ENCODE data around the gene NAALADL2. TPM values are rescaled to one million over a fixed set of nuclear protein-coding genes. Genes with fewer than 3 reads are reported as not detected.
"Not testable (repeated sequence)": the region's sequence is repeated elsewhere in the genome, so short reads cannot be mapped to it uniquely, and the experiment has no call there.

The NAALADL2 gene
- total RNA-seq, 1 donor from 2014 or later = 5.9 TPM

DNA sequence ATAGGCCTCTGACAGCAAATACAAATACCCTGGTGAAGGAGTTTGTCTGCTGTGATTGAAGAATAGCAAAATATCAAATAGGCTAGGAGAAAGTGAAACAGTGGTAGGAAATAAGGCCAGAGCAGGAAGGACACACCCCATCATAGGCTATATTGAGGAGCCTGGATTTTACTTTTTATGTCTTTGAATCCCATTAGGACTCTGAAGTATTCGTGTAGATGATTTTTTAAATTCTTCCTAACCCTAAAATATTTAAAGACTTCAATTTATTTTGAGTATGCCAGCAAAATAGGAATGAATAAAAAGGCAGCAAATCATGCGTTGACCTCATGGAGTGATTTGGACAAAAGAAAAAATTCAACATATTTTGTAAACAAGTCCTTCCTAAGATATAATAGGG lies 562.8 kb downstream of the NAALADL2 start:
- Histone ChIP-seq H3K27me3 (no peaks in the 10 kb centered on the region), H3K27ac (no peak overlapping the region), H3K36me3 (no peaks in the 10 kb centered on the region), H3K4me1 (peaks cover 0 to 4% of the 10 kb centered on the region in 2 donors), H3K4me3 (no peak overlapping the region), H3K9me3 (no peaks in the 10 kb centered on the region)
- TF ChIP-seq, protein P1, sequence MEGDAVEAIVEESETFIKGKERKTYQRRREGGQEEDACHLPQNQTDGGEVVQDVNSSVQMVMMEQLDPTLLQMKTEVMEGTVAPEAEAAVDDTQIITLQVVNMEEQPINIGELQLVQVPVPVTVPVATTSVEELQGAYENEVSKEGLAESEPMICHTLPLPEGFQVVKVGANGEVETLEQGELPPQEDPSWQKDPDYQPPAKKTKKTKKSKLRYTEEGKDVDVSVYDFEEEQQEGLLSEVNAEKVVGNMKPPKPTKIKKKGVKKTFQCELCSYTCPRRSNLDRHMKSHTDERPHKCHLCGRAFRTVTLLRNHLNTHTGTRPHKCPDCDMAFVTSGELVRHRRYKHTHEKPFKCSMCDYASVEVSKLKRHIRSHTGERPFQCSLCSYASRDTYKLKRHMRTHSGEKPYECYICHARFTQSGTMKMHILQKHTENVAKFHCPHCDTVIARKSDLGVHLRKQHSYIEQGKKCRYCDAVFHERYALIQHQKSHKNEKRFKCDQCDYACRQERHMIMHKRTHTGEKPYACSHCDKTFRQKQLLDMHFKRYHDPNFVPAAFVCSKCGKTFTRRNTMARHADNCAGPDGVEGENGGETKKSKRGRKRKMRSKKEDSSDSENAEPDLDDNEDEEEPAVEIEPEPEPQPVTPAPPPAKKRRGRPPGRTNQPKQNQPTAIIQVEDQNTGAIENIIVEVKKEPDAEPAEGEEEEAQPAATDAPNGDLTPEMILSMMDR (IDR thresholded peaks at IDR 0.05) = no peak
- DNase-seq (ENCODE audit: low spot score in 2 of 2) = no peak
- intact Hi-C loops (cut with DNase I) = no loop called here

DNA sequence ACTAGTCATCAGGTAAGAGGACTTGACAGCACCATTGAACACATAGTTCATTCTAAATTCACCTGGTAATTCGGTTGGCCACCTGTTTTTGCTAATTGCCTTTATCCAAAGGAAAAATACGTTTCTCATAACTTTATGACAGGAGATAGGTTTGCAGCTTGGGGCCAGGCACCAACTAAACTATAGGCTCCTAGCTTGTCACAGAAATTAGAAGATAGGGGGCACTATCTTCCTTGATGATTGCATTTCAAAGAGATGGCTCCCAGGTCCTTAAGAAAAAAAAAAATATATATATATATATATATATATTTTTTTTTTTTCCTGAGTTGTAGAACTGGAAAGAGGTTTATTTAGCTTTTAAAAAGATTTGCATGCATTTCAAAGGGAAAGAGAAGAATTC lies 563.6 kb downstream of the NAALADL2 start:
- intact Hi-C loops (cut with DNase I) = no loop called here
- DNase-seq (ENCODE audit: low spot score in 2 of 2) = no peak
- H3K4me3 ChIP-seq = no peak overlapping the region
- H3K27ac ChIP-seq = no peak overlapping the region
- no peaks in the 10 kb centered on the region for H3K36me3 ChIP-seq
- H3K4me1 ChIP-seq = peaks cover 0 to 4% of the 10 kb centered on the region in 2 donors
- TF ChIP-seq, protein P1 (IDR thresholded peaks at IDR 0.05) = no peak
- no peaks in the 10 kb centered on the region for H3K27me3 ChIP-seq
- H3K9me3 ChIP-seq = no peaks in the 10 kb centered on the region

DNA sequence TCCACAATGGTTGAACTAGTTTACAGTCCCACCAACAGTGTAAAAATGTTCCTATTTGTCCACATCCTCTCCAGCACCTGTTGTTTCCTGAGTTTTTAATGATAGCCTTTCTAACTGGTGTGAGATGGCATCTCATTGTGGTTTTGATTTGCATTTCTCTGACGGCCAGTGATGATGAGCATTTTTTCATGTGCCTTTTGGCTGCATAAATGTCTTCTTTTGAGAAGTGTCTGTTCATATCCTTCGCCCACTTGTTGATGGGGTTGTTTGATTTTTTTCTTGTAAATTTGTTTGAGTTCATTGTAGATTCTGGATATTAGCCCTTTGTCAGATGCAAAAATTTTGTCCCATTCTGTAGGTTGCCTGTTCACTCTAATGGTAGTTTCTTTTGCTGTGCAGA lies 564.7 kb downstream of the NAALADL2 start:
- H3K9me3 ChIP-seq; DNase-seq (ENCODE audit: low spot score in 2 of 2); H3K4me3 ChIP-seq; H3K27me3 ChIP-seq; intact Hi-C loops (cut with DNase I); H3K27ac ChIP-seq; H3K4me1 ChIP-seq; H3K36me3 ChIP-seq: not testable (repeated sequence)

DNA sequence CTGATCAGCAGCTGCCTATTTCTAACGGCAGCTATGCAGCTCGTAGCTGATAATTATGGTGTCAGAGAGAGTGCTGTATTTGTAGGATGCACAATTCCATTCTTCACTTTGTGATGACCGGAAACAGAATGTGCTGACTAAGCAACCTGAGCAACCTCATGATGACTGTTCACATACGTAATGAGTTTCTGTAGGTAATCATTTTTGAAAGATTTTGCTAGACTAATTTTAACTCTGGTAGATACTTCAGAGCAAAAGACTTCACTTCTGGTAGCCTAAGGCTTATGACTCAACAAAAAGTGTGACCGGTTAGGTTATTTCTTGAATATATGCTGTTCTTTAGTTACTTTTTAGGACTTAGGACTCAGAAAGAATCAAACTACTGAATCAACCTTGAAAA lies 567.7 kb downstream of the NAALADL2 start:
- Histone ChIP-seq H3K36me3 (no peaks in the 10 kb centered on the region), H3K27ac (no peak overlapping the region), H3K27me3 (no peaks in the 10 kb centered on the region), H3K4me1 (peaks cover 0 to 9% of the 10 kb centered on the region in 2 donors), H3K9me3 (no peaks in the 10 kb centered on the region), H3K4me3 (no peak overlapping the region)
- no peak for DNase-seq (ENCODE audit: low spot score in 2 of 2)
- intact Hi-C loops (cut with DNase I) = no loop called here
- TF ChIP-seq, protein P1 (IDR thresholded peaks at IDR 0.05) = no peak

DNA sequence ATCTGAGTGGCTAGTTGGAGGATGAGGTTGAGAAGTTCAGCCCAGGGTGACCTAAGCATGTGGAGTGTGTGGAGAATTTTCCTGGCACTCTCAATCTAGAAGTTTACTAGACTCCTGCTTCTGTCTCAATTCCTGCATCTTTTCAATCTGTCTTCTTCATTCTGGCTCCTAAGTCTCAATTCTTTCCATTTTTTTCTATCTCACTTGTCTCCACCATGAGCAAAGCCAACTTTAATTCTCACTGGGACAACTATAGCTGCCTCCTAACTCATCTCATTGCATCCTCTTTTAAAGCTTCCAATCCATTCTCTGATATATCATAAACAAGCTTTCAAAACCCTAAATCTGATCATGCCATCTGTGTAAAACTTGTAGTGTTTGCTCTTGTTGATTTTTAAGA lies 569.3 kb downstream of the NAALADL2 start:
- H3K9me3 ChIP-seq = no peaks in the 10 kb centered on the region
- TF ChIP-seq, protein P1 (IDR thresholded peaks at IDR 0.05) = no peak
- DNase-seq (ENCODE audit: low spot score in 2 of 2) = no peak
- peaks cover 0 to 11% of the 10 kb centered on the region in 2 donors for H3K4me1 ChIP-seq
- H3K27ac ChIP-seq = no peak overlapping the region
- H3K27me3 ChIP-seq = no peaks in the 10 kb centered on the region
- H3K36me3 ChIP-seq = no peaks in the 10 kb centered on the region
- intact Hi-C loops (cut with DNase I) = no loop called here
- no peak overlapping the region for H3K4me3 ChIP-seq

DNA sequence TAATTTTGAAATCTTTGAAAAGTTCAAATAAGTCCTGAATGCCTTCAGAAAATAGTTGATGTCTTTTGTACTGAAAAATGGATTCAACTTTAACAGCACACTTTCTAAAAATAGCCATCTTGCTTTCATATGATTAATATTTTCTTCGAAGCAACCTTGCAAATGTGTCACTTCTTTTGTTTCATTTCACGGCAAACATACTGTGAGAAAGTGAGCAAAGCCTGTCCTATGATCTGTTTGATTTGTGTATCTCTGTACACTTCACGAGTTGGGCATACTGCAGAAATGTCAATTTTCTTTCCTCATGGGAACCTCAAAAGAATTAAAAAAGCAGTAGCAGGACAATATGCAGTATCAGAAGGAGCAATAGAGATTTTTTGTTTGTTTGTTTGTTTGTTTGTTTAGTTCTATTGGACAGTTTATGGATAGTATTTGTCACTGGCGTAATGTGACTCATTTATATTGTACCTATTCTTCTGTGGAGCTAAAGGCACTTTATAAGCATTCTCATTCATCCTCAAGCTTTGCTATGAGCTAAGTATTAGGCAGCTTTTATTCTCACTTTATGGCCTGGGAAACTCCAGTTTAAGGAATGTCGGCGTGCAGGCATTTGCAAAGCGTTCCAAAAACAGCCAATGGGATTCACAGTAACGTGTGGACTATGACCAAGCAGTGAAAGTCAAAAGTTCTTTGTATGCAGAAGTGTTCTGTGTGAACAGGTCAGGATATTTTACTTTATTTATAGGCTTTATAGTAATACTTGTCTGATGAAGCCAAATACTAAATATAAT lies 572.0 kb downstream of the NAALADL2 start:
- H3K27me3 ChIP-seq = no peaks in the 10 kb centered on the region
- H3K4me3 ChIP-seq = no peak overlapping the region
- no peak overlapping the region for H3K27ac ChIP-seq
- TF ChIP-seq, protein P1 (IDR thresholded peaks at IDR 0.05) = no peak
- H3K4me1 ChIP-seq = peaks cover 0 to 11% of the 10 kb centered on the region in 2 donors
- DNase-seq (ENCODE audit: low spot score in 2 of 2) = no peak
- no peaks in the 10 kb centered on the region for H3K36me3 ChIP-seq
- intact Hi-C loops (cut with DNase I) = no loop called here
- no peaks in the 10 kb centered on the region for H3K9me3 ChIP-seq
